K562 (cell line): ENCODE measurements around the gene GMEB2. TPM values are rescaled to one million over a fixed set of nuclear protein-coding genes. Genes with fewer than 3 reads are reported as not detected.

ENCODE experiments used
- CBFB ChIP-seq: sonication (generic); formaldehyde crosslinking; IDR thresholded peaks from 2 replicates; pipeline ENCODE4 v1.4.0; 2020; ENCODE audit warnings: mild to moderate bottlenecking, missing genetic modification reagents
- CXXC5 ChIP-seq: fragments of 250-450 bp; sonication (Bioruptor Pico); IDR thresholded peaks from 2 replicates; pipeline ENCODE4 v1.8.0; 2022; ENCODE audit warnings: inconsistent platforms, mild to moderate bottlenecking, moderate library complexity
- DDX20 ChIP-seq: fragments of 450-650 bp; IDR thresholded peaks from 2 replicates; pipeline ENCODE4 v1.6.1; 2016; ENCODE audit warnings: missing genetic modification characterization, low read depth, mild to moderate bottlenecking, missing compliant biosample characterization, moderate library complexity
- EWSR1 ChIP-seq: fragments of 450-650 bp; IDR thresholded peaks from 2 replicates; pipeline ENCODE4 v1.6.1; 2018; ENCODE audit warnings: borderline replicate concordance, mild to moderate bottlenecking, low read depth, moderate library complexity; ENCODE audit not compliant: partially characterized antibody
- HOXB6 ChIP-seq: fragments of 250-450 bp; sonication (Bioruptor Pico); IDR thresholded peaks from 2 replicates; pipeline ENCODE4 v1.5.1; 2022; ENCODE audit warnings: mild to moderate bottlenecking, borderline replicate concordance
- IFI16 ChIP-seq: fragments of 250-450 bp; sonication (Bioruptor Pico); IDR thresholded peaks from 2 replicates; pipeline ENCODE4 v2.1.2; 2022; ENCODE audit warnings: mild to moderate bottlenecking, inconsistent platforms
- MAFK ChIP-seq: IDR thresholded peaks from 2 replicates; pipeline ENCODE4 v1.6.1; 2011; ENCODE audit warnings: low read length, improper control_type of control experiment
- NBN ChIP-seq: fragments of 450-650 bp; IDR thresholded peaks from 2 replicates; pipeline ENCODE4 v1.6.1; 2016; ENCODE audit warnings: low read depth, mild to moderate bottlenecking
- NFIX ChIP-seq: fragments of 250-450 bp; sonication (Bioruptor Pico); IDR thresholded peaks from 2 replicates; pipeline ENCODE4 v1.4.0; 2020; ENCODE audit warnings: low read depth, mild to moderate bottlenecking, moderate library complexity
- NR3C1 ChIP-seq: sonication (generic); formaldehyde crosslinking; IDR thresholded peaks from 2 replicates; pipeline ENCODE4 v1.8.1; 2022; ENCODE audit warnings: missing genetic modification reagents
- PCBP1 ChIP-seq: fragments of 200-400 bp; formaldehyde crosslinking; IDR thresholded peaks from 2 replicates; pipeline ENCODE4 v1.6.1; 2018; ENCODE audit warnings: mild to moderate bottlenecking, low read depth, low read length; ENCODE audit not compliant: poor library complexity, severe bottlenecking
- RFX7 ChIP-seq: fragments of 250-450 bp; sonication (Bioruptor Pico); IDR thresholded peaks from 2 replicates; pipeline ENCODE4 v1.5.1; 2021; ENCODE audit warnings: mild to moderate bottlenecking
- ZNF263 ChIP-seq: sonication (generic); formaldehyde crosslinking; IDR thresholded peaks from 2 replicates; pipeline ENCODE4 v1.8.0; 2022; ENCODE audit warnings: mild to moderate bottlenecking, missing genetic modification reagents, borderline replicate concordance
- ZNF639 ChIP-seq, 2 experiments: fragments of 200-800 bp in 1 of 2; sonication (Bioruptor generic) in 1 of 2; sonication (generic) in 1 of 2; formaldehyde crosslinking in 1 of 2; IDR thresholded peaks in 1 of 2; conservative IDR thresholded peaks in 1 of 2; 2 replicates each; pipeline versions ENCODE4 v1.5.0 to v1.6.1; 2016 to 2020; ENCODE audit warnings: missing compliant biosample characterization in 1 of 2, missing genetic modification characterization in 1 of 2, missing genetic modification reagents in 1 of 2
- polyA plus RNA-seq, 8 experiments: library from polyadenylated mRNA; depleted of rRNA in 4 of 8; stranded (reverse) in 5 of 8; unstranded in 3 of 8; fragments of >200 nt; fragmentation: Nextera tagmentation in 2 of 8; fragmentation: Illumina TruSeq in 1 of 8; extraction: Ambion mirVana in 2 of 8; extraction: Trizol in 1 of 8; gene quantifications; 2 replicates each; pipeline versions ENCODE4 v1.2.1 to v1.2.3, GENCODE V29; 2011 to 2014; ENCODE audit warnings: inconsistent platforms in 1 of 8, missing spikeins in 1 of 8
- total RNA-seq, 7 experiments: library from RNA; depleted of rRNA in 6 of 7; stranded (reverse); fragments of >200 nt in 6 of 7; fragmentation: Illumina TruSeq in 2 of 7; extraction: Trizol in 2 of 7; gene quantifications; 2 replicates each; pipeline versions ENCODE4 v1.2.1 to v1.2.3, GENCODE V29; 2011 to 2021; ENCODE audit warnings: low replicate concordance in 1 of 7
- TF ChIP-seq, protein P1 (sequence below): fragments of 450-650 bp; formaldehyde crosslinking; conservative IDR thresholded peaks from 2 replicates; pipeline ENCODE4 v1.4.0; 2022; ENCODE audit warnings: mild to moderate bottlenecking, missing genetic modification characterization
- TF ChIP-seq, protein P2 (sequence below), 2 experiments: fragments of 450-650 bp in 1 of 2; IDR thresholded peaks; 2 replicates each; pipeline ENCODE4 v1.6.1; 2011 to 2017; ENCODE audit warnings: low read depth in 2 of 2, antibody characterized with exemption in 1 of 2, borderline replicate concordance in 1 of 2, low read length in 1 of 2, mild to moderate bottlenecking in 1 of 2, mixed read lengths in 1 of 2; ENCODE audit not compliant: control insufficient read depth in 1 of 2
- TF ChIP-seq, protein P3 (sequence below): fragments of 250-450 bp; sonication (Bioruptor Pico); IDR thresholded peaks from 2 replicates; pipeline ENCODE4 v1.5.0; 2021; ENCODE audit warnings: mild to moderate bottlenecking, moderate library complexity

The GMEB2 gene
- total and polyA plus RNA-seq, 9 of the 15 experiments (the other 6 are each of a cell fraction or from before 2014, with no cell fraction given): 0.03 to 13.9 (median 6.3) TPM

GRCh38 chr20:63628246-63628975, 1.5 kb upstream of the GMEB2 start (continued):
- TF ChIP-seq RFX7 (CRISPR knock-in tag) (no peak), NR3C1 (CRISPR knock-in tag) (no peak), EWSR1 (no peak), HOXB6 (CRISPR knock-in tag) (no peak), DDX20 (tag) (no peak), NFIX (no peak), PCBP1 (no peak), CBFB (CRISPR knock-in tag) (no peak), NBN (peak; percentile 85), CXXC5 (CRISPR knock-in tag) (peak; percentile 78), ZNF639 (CRISPR knock-in tag; conservative IDR thresholded peaks at IDR 0.05 in 1 of 2, IDR thresholded peaks at IDR 0.05 in 1 of 2) (peak in 1 of 2 experiments; percentile 87; a peak in 2 of 4 replicates), ZNF263 (CRISPR knock-in tag) (peak; percentile 75), IFI16 (CRISPR knock-in tag) (no peak), MAFK (no peak)
- TF ChIP-seq, protein P1, sequence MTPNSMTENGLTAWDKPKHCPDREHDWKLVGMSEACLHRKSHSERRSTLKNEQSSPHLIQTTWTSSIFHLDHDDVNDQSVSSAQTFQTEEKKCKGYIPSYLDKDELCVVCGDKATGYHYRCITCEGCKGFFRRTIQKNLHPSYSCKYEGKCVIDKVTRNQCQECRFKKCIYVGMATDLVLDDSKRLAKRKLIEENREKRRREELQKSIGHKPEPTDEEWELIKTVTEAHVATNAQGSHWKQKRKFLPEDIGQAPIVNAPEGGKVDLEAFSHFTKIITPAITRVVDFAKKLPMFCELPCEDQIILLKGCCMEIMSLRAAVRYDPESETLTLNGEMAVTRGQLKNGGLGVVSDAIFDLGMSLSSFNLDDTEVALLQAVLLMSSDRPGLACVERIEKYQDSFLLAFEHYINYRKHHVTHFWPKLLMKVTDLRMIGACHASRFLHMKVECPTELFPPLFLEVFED: no peak
- TF ChIP-seq, protein P2, sequence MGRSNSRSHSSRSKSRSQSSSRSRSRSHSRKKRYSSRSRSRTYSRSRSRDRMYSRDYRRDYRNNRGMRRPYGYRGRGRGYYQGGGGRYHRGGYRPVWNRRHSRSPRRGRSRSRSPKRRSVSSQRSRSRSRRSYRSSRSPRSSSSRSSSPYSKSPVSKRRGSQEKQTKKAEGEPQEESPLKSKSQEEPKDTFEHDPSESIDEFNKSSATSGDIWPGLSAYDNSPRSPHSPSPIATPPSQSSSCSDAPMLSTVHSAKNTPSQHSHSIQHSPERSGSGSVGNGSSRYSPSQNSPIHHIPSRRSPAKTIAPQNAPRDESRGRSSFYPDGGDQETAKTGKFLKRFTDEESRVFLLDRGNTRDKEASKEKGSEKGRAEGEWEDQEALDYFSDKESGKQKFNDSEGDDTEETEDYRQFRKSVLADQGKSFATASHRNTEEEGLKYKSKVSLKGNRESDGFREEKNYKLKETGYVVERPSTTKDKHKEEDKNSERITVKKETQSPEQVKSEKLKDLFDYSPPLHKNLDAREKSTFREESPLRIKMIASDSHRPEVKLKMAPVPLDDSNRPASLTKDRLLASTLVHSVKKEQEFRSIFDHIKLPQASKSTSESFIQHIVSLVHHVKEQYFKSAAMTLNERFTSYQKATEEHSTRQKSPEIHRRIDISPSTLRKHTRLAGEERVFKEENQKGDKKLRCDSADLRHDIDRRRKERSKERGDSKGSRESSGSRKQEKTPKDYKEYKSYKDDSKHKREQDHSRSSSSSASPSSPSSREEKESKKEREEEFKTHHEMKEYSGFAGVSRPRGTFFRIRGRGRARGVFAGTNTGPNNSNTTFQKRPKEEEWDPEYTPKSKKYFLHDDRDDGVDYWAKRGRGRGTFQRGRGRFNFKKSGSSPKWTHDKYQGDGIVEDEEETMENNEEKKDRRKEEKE (IDR thresholded peaks at IDR 0.05; ENCODE audit: borderline replicate concordance in 1 of 2, control insufficient read depth in 1 of 2, low read depth in 2 of 2, low read length in 1 of 2): peak in 1 of 2 experiments; percentile 97; a peak in 2 of 4 replicates
- TF ChIP-seq, protein P3, sequence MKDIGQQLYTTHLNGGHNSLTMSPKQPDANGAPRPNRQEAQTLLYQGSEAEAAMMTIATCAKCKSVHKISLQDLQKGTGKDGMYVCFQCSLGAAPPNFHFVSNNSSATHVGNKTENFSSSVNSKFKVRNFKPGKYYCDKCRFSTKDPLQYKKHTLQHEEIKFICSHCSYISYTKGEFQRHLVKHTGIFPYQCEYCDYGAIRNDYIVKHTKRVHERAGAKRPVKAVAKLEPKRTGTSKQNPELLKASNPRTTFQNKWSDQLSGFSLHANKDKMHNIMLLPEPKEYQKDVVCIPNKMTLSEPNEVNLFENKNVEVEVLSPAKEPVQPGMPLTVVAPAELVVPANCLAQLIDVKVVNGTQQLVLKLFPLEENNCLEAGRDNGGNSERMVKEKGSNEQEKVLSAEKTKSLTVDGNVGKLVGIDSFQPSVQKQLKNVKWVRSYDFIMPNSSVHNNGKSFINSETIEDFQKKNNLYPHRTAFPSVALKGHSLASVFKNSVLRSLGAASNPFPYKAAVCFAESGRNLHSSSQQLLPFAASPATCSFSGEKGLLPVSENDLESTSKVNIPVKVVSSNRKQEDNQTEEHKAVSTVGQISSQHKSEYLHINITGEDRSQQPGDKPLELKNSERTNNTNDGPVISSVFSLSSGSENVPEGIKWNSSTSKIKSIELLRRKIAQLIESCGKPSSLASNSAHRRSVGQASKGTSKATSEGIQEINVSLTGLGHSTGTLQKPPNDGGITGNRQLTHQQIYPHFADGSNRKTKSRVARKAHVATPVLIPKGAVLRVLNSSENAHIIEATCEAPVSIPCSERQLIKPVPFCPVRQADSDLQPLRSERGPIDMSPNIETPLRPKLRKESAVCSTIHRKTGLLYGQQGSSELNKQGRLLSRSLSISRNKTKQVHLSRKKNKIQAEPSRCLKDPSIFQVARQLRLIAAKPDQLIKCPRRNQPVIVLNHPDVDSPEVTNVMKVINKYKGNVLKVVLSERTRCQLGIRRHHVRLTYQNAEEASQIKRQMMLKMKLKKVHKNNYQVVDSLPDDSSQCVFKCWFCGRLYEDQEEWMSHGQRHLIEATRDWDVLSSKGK (CRISPR knock-in tag): no peak
